ENCODE data around the gene MROH2A. TPM values are rescaled to one million over a fixed set of nuclear protein-coding genes. Genes with fewer than 3 reads are reported as not detected.
"Not testable (repeated sequence)": the region's sequence is repeated elsewhere in the genome, so short reads cannot be mapped to it uniquely, and the experiment has no call there.

MROH2A gene
- total RNA-seq, 1 donor from 2014 or later: not detected

- no peaks in the 10 kb centered on the region for H3K27me3 ChIP-seq
These were observed 32.9 kb upstream of the MROH2A start for GRCh38 chr2:233745073-233745755.

GRCh38 chr2:233745838-233746237, 32.3 kb upstream of the MROH2A start:
- H3K9me3 ChIP-seq; H3K36me3 ChIP-seq; DNase-seq; ATAC-seq; H3K27me3 ChIP-seq; intact Hi-C loops (cut with DNase I); H3K27ac ChIP-seq; H3K4me3 ChIP-seq; H3K4me1 ChIP-seq: not testable (repeated sequence)

More at GRCh38 chr2:233745073-233745755, 32.9 kb upstream of the MROH2A start:
- intact Hi-C loops (cut with DNase I): no loop called here
- no peak for ATAC-seq
- H3K27ac ChIP-seq: no peak overlapping the region
- H3K36me3 ChIP-seq: no peaks in the 10 kb centered on the region
- no peaks in the 10 kb centered on the region for H3K9me3 ChIP-seq
- no peak overlapping the region for H3K4me3 ChIP-seq
- DNase-seq: no peak
- no peaks in the 10 kb centered on the region for H3K4me1 ChIP-seq
- no peak for TF ChIP-seq CTCF (IDR thresholded peaks at IDR 0.05)

GRCh38 chr2:233746475-233747282, 31.5 kb upstream of the MROH2A start:
- DNase-seq: no peak
- no peak for TF ChIP-seq CTCF (IDR thresholded peaks at IDR 0.05)
- Histone ChIP-seq H3K36me3 (no peaks in the 10 kb centered on the region), H3K9me3 (no peaks in the 10 kb centered on the region), H3K4me3 (no peak overlapping the region), H3K27ac (no peak overlapping the region), H3K4me1 (no peaks in the 10 kb centered on the region), H3K27me3 (no peaks in the 10 kb centered on the region)
- ATAC-seq: peak; percentile 41
- intact Hi-C loops (cut with DNase I): no loop called here

- Histone ChIP-seq H3K4me1 (no peaks in the 10 kb centered on the region), H3K27me3 (no peaks in the 10 kb centered on the region), H3K9me3 (no peaks in the 10 kb centered on the region), H3K27ac (no peak overlapping the region), H3K4me3 (no peak overlapping the region), H3K36me3 (no peaks in the 10 kb centered on the region)
- intact Hi-C loops (cut with DNase I): no loop called here
- DNase-seq (no peak), ATAC-seq (peak; percentile 21)
- TF ChIP-seq CTCF (IDR thresholded peaks at IDR 0.05): no peak
These were observed 30.9 kb upstream of the MROH2A start for GRCh38 chr2:233747283-233747544.

- H3K27ac ChIP-seq; H3K4me3 ChIP-seq; DNase-seq; H3K4me1 ChIP-seq; H3K36me3 ChIP-seq; ATAC-seq; H3K27me3 ChIP-seq; H3K9me3 ChIP-seq; intact Hi-C loops (cut with DNase I): not testable (repeated sequence)
These were observed 27.4 kb upstream of the MROH2A start for GRCh38 chr2:233750689-233751088.

GRCh38 chr2:233751212-233752009, 26.7 kb upstream of the MROH2A start:
- intact Hi-C loops (cut with DNase I); H3K4me3 ChIP-seq; DNase-seq; H3K27me3 ChIP-seq; H3K36me3 ChIP-seq; H3K4me1 ChIP-seq; ATAC-seq; H3K9me3 ChIP-seq; H3K27ac ChIP-seq: not testable (repeated sequence)

Measured in upper lobe of right lung (tissue), 1 donor.